Right lobe of liver (tissue), 6 donors: ENCODE data around the gene NRAP. TPM values are rescaled to one million over a fixed set of nuclear protein-coding genes. Genes with fewer than 3 reads are reported as not detected.

Source experiments
- ATAC-seq, 4 donors: fragments of 200-7000 bp; cut with Tn5 transposase; one replicate each; pipeline ENCODE4 v1.9.1; 2020; ENCODE audit warnings: mild to moderate bottlenecking in 4 of 4, moderate library complexity in 4 of 4
- DNase-seq, 3 donors: peaks; one replicate each; pipeline ENCODE4 v3.0.0-alpha.2; 2020
- H3K27ac ChIP-seq, 3 donors: fragments of 200-600 bp; one replicate each; pipeline ENCODE4 v1.8.0; 2022
- H3K27me3 ChIP-seq, 2 donors: fragments of 200-600 bp; one replicate each; pipeline ENCODE4 v1.8.0; 2022
- H3K36me3 ChIP-seq, 4 donors: fragments of 200-600 bp; sonication (generic) in 1 of 4; one replicate each; pipeline versions ENCODE4 v1.5.1 to v1.8.0; 2017 to 2022; ENCODE audit warnings: control low read depth in 1 of 4
- H3K4me1 ChIP-seq, 4 donors: fragments of 200-600 bp; sonication (generic) in 1 of 4; one replicate each; pipeline versions ENCODE4 v1.5.1 to v1.8.0; 2017 to 2022; ENCODE audit warnings: control low read depth in 1 of 4
- H3K4me3 ChIP-seq, 3 donors: fragments of 200-600 bp; one replicate each; pipeline ENCODE4 v1.8.0; 2022
- H3K9me3 ChIP-seq, 4 donors: fragments of 200-600 bp; sonication (generic) in 1 of 4; one replicate each; pipeline versions ENCODE4 v1.5.1 to v1.8.0; 2017 to 2022; ENCODE audit warnings: control low read depth in 1 of 4
- POLR2A ChIP-seq: fragments of 450-650 bp; IDR thresholded peaks from one replicate; pipeline ENCODE4 v1.6.1; 2017; ENCODE audit warnings: antibody characterized with exemption, mild to moderate bottlenecking
- WGBS: methylation state at CpG from one replicate; pipeline ENCODE4 v1.1.6; 2018; ENCODE audit warnings: low coverage, low lambda C conversion rate; ENCODE audit not compliant: insufficient coverage; ENCODE audit errors: missing lambda C conversion rate; 5-methylcytosine and 5-hydroxymethylcytosine counted together
- intact Hi-C, 2 donors: fragments of 100-400 bp; cut with DNase I; formaldehyde crosslinking; loops; one replicate each; pipeline versions ENCODE4 v1.11.2 to v1.14.1; 2022
- total RNA-seq, 6 experiments: library from RNA; depleted of rRNA in 2 of 6; stranded (reverse); fragments of >200 nt in 2 of 6; fragmentation: NEBNext Ultra II Directional in 3 of 6; extraction: Animal tissue kit (Norgen Biotek cat#: 25700) in 3 of 6; gene quantifications; one replicate each; pipeline versions ENCODE4 v1.1.0 to v1.2.4, GENCODE V29; 2016 to 2023
- TF ChIP-seq, protein P1 (sequence below), 4 donors: fragments of 200-600 bp in 3 of 4; fragments of 450-650 bp in 1 of 4; IDR thresholded peaks; one replicate each; pipeline versions ENCODE4 v1.5.1 to v1.8.0; 2016 to 2022; ENCODE audit warnings: antibody characterized with exemption in 4 of 4, mild to moderate bottlenecking in 2 of 4
- donor health status: DM: no; HTN: yes; CAD: no.
- donor health status: DM: no; HTN: no; CAD: no.
- donor health status: DM: no; HTN: no; CAD: no.
- donor health status: DM: no; HTN: yes; CAD: no.
- donor health status: DM: no; HTN: yes; CAD: no.

The NRAP gene
- total RNA-seq, 6 experiments from 2014 or later = 0.07 to 1.9 (median 0.22) TPM; not detected in 1

DNA sequence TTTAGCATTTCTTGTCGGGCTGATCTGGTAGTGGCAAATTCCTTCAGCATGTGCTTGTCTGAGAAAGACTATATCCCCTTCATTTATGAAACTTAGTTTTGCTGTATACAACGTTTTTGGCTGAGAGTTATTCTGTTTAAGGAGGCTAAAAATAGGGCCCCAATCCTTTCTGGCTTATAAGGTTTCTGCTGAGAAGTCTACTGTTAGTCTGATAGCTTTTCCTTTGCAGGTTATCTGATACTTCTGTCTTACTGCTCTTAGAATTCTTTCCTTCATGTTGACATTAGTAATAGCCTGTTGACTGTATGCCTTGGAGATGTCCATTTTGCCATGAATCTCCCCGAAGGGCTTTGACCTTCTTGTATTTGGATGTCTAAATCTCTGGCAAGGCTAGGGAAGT lies 25.7 kb upstream of the NRAP start:
- H3K27me3 ChIP-seq = no peaks in the 10 kb centered on the region
- no peaks in the 10 kb centered on the region for H3K36me3 ChIP-seq
- no peak overlapping the region for H3K4me3 ChIP-seq
- no peaks in the 10 kb centered on the region for H3K4me1 ChIP-seq
- DNase-seq (no peak), ATAC-seq (no peak)
- no peak for TF ChIP-seq POLR2A
- TF ChIP-seq, protein P1, sequence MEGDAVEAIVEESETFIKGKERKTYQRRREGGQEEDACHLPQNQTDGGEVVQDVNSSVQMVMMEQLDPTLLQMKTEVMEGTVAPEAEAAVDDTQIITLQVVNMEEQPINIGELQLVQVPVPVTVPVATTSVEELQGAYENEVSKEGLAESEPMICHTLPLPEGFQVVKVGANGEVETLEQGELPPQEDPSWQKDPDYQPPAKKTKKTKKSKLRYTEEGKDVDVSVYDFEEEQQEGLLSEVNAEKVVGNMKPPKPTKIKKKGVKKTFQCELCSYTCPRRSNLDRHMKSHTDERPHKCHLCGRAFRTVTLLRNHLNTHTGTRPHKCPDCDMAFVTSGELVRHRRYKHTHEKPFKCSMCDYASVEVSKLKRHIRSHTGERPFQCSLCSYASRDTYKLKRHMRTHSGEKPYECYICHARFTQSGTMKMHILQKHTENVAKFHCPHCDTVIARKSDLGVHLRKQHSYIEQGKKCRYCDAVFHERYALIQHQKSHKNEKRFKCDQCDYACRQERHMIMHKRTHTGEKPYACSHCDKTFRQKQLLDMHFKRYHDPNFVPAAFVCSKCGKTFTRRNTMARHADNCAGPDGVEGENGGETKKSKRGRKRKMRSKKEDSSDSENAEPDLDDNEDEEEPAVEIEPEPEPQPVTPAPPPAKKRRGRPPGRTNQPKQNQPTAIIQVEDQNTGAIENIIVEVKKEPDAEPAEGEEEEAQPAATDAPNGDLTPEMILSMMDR (IDR thresholded peaks at IDR 0.05) = no peak
- peaks cover 0 to 3% (median 0%) of the 10 kb centered on the region in 4 donors for H3K9me3 ChIP-seq
- intact Hi-C loops = no loop called here
- WGBS = 65% methylated on average over 3 of the region's 3 CpGs
- no peak overlapping the region for H3K27ac ChIP-seq

DNA sequence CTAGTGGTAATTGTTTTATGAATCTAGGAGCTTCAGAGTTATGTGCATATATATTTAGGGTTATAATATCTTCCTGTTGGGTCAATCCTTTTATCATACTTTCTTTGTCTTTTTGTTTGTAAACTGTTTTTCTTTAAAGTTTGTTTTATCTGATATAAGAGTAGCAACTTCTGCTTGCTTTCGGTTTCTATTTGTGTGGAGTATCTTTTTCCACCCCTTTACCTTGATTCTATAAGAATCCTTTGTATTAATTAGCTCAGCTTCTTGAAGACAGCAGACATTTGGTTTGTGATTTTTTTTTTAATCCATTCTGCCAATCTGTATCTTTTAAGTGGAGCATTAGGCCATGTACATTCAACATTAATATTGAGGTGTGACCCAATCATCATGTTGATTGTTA lies 25.2 kb upstream of the NRAP start:
- Histone ChIP-seq H3K9me3 (peaks cover 0 to 3% (median 0%) of the 10 kb centered on the region in 4 donors), H3K27me3 (no peaks in the 10 kb centered on the region), H3K4me1 (no peaks in the 10 kb centered on the region), H3K36me3 (no peaks in the 10 kb centered on the region), H3K4me3 (no peak overlapping the region), H3K27ac (no peak overlapping the region)
- 83% methylated on average over 1 of the region's 1 CpG for WGBS
- DNase-seq (no peak), ATAC-seq (no peak)
- TF ChIP-seq POLR2A = no peak
- TF ChIP-seq, protein P1 (IDR thresholded peaks at IDR 0.05) = no peak
- intact Hi-C loops = no loop called here

DNA sequence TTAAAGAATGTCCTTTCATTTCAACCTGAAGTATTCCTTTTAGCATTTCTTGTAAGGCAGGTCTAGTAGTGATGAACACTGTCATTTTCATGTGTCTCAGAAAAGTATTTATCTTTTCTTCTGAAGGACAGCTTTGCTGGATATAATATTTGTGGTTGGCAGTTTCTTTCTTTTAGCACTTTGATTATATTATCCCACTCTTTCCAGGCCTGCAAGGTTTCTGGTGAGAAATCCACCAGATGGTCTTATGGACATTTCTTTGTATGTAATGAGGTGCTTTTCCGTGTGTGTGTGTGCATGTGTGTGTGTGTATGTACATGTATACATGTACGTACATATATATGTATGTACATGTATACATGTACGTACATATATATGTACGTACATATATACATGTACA lies 23.2 kb upstream of the NRAP start:
- 71% methylated on average over 3 of the region's 4 CpGs for WGBS
- peaks cover 0 to 2% (median 0%) of the 10 kb centered on the region in 4 donors for H3K4me1 ChIP-seq
- TF ChIP-seq POLR2A = no peak
- TF ChIP-seq, protein P1 (IDR thresholded peaks at IDR 0.05) = no peak

DNA sequence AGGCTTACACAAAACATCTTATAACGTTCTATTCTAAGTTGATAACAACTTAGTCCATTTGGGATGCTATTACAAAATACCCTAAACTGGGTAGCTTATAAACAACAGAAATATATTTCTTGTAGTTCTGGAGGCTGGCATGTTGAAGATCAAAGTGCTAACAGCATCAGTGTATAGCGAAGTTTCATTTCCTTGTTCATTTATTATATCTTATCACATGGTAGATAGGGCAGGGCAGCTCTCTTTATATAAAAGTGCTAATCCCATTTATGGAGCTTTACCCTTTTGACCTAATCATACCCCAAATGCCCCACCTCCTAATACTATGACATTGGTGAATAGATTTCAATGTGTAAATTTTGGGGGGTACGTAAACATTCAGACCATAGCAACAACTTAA lies 22.2 kb upstream of the NRAP start:
- intact Hi-C loops = no loop called here
- TF ChIP-seq, protein P1 (IDR thresholded peaks at IDR 0.05) = no peak
- no peak for TF ChIP-seq POLR2A
- H3K4me1 ChIP-seq = peaks cover 0 to 12% (median 2%) of the 10 kb centered on the region in 4 donors
- no peak overlapping the region for H3K4me3 ChIP-seq
- DNase-seq (no peak), ATAC-seq (no peak)
- no peaks in the 10 kb centered on the region for H3K27me3 ChIP-seq
- WGBS = 93% methylated on average over 3 of the region's 3 CpGs
- no peaks in the 10 kb centered on the region for H3K9me3 ChIP-seq
- no peaks in the 10 kb centered on the region for H3K36me3 ChIP-seq
- no peak overlapping the region for H3K27ac ChIP-seq

More for the DNA sequence above, 23.2 kb upstream of the NRAP start:
- ATAC-seq (no peak), DNase-seq (no peak)
- Histone ChIP-seq H3K4me3 (no peak overlapping the region), H3K27me3 (no peaks in the 10 kb centered on the region), H3K9me3 (no peaks in the 10 kb centered on the region), H3K27ac (no peak overlapping the region), H3K36me3 (no peaks in the 10 kb centered on the region)
- intact Hi-C loops = no loop called here

DNA sequence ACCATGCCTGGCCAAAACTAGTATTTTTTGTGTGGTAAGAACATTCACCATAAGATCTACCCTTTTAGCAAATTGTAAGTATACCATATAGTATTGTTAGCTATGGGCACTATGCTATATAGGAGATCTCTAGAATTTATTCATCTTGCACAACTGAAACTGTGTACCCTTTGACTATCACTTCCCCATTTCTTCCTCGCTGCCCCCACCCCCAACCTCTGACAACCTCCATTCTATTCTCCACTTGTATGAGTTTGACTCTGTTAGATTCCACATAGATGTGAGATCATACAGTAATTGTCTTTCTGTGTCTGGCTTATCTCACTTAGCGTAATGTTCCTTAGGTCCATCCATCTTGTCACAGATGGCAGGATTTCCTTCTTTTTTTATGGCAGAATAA lies 19.5 kb upstream of the NRAP start:
- TF ChIP-seq, protein P1 (IDR thresholded peaks at IDR 0.05) = no peak
- TF ChIP-seq POLR2A = no peak
- Histone ChIP-seq H3K4me3 (no peak overlapping the region), H3K4me1 (peaks cover 0 to 16% (median 4%) of the 10 kb centered on the region in 4 donors), H3K27me3 (no peaks in the 10 kb centered on the region), H3K9me3 (no peaks in the 10 kb centered on the region), H3K36me3 (no peaks in the 10 kb centered on the region), H3K27ac (no peak overlapping the region)
- intact Hi-C loops = no loop called here
- ATAC-seq (no peak), DNase-seq (no peak)
- WGBS = 73% methylated on average over 2 of the region's 2 CpGs
